SU-DHL-6 (cell line): Measurements from ENCODE around the gene KRT36.

Experiments used
- H2AFZ ChIP-seq: fragments of 200-600 bp; sonication (generic); 2 replicates; pipeline ENCODE4 v1.6.1; 2014; ENCODE audit warnings: low read depth, mild to moderate bottlenecking, moderate library complexity, mixed read lengths, antibody characterized with exemption, low read length; ENCODE audit not compliant: severe bottlenecking
- H3F3A ChIP-seq: fragments of 200-600 bp; shearing (Covaris generic); 2 replicates; pipeline ENCODE4 v1.6.0; 2016; ENCODE audit warnings: antibody characterized with exemption, mild to moderate bottlenecking; ENCODE audit not compliant: insufficient read depth
- H3K27ac ChIP-seq: fragments of 200-600 bp; sonication (generic); 2 replicates; pipeline ENCODE4 v1.5.1; 2016; ENCODE audit warnings: low read depth, mild to moderate bottlenecking, low read length, moderate library complexity, mixed read lengths
- H3K27me3 ChIP-seq: fragments of 200-600 bp; sonication (generic), shearing (Covaris generic); 2 replicates; pipeline ENCODE4 v1.6.0; 2014; ENCODE audit warnings: mild to moderate bottlenecking, low read length
- H3K36me3 ChIP-seq: fragments of 200-600 bp; sonication (generic); 2 replicates; pipeline ENCODE4 v1.6.1; 2014; ENCODE audit warnings: mild to moderate bottlenecking, low read length, mixed read lengths
- H3K4me2 ChIP-seq: fragments of 300-600, 200-600 bp; shearing (Covaris generic), sonication (generic); 2 replicates; pipeline ENCODE4 v1.6.0; 2014; ENCODE audit warnings: low read length, low read depth, mild to moderate bottlenecking; ENCODE audit not compliant: poor library complexity, severe bottlenecking
- H3K4me3 ChIP-seq: fragments of 200-600 bp; sonication (generic); 2 replicates; pipeline ENCODE4 v1.5.1; 2014; ENCODE audit warnings: antibody characterized with exemption, low read length, mild to moderate bottlenecking, mixed read lengths; ENCODE audit not compliant: insufficient read depth, poor library complexity, severe bottlenecking
- H3K79me2 ChIP-seq: fragments of 200-600 bp; sonication (generic); 2 replicates; pipeline ENCODE4 v1.6.1; 2014; ENCODE audit warnings: mild to moderate bottlenecking, low read length, moderate library complexity; ENCODE audit not compliant: insufficient read depth
- H3K9ac ChIP-seq: fragments of 200-600 bp; sonication (generic); 2 replicates; pipeline ENCODE4 v1.7.0; 2014; ENCODE audit warnings: mild to moderate bottlenecking, low read length
- H3K9me2 ChIP-seq: fragments of 200-600 bp; sonication (generic); replicated peaks from 2 replicates; pipeline ENCODE4 v1.6.1; 2014; ENCODE audit warnings: low read length; ENCODE audit not compliant: insufficient read depth
- H3K9me3 ChIP-seq: fragments of 200-600 bp; sonication (generic); 2 replicates; pipeline ENCODE4 v1.6.1; 2014; ENCODE audit warnings: low read length, mixed read lengths; ENCODE audit not compliant: insufficient read depth
- H4K20me1 ChIP-seq: fragments of 200-600 bp; sonication (generic); 2 replicates; pipeline ENCODE4 v1.6.1; 2014; ENCODE audit warnings: low read depth, mild to moderate bottlenecking, antibody characterized with exemption, low read length, moderate library complexity, mixed read lengths
- EZH2phosphoT487 ChIP-seq: fragments of 200-600 bp; sonication (generic), shearing (Covaris generic); conservative IDR thresholded peaks from 2 replicates; pipeline ENCODE4 v1.6.1; 2018; ENCODE audit warnings: mild to moderate bottlenecking, antibody characterized with exemption, low read length, moderate library complexity, mixed read lengths
- TF ChIP-seq, protein P1 (sequence below): fragments of 200-600 bp; sonication (generic); IDR thresholded peaks from one replicate; pipeline ENCODE4 v1.5.1; 2017; ENCODE audit warnings: antibody characterized with exemption, mild to moderate bottlenecking, low read length, moderate library complexity; ENCODE audit not compliant: insufficient read depth, poor library complexity, severe bottlenecking

KRT36 gene

GRCh38 chr17:41537614-41537954 lies 47.9 kb upstream of the KRT36 start:
- H3K4me3 ChIP-seq, result no peak overlapping the region
- no peaks in the 10 kb centered on the region for H3K9me3 ChIP-seq
- no peaks in the 10 kb centered on the region for H3K9me2 ChIP-seq
- no peaks in the 10 kb centered on the region for H3K27me3 ChIP-seq
- no peak overlapping the region for H3K27ac ChIP-seq
- H3K36me3 ChIP-seq, result no peaks in the 10 kb centered on the region
- no peaks in the 10 kb centered on the region for H3K79me2 ChIP-seq
- H3F3A ChIP-seq, result no peaks in the 10 kb centered on the region
- H4K20me1 ChIP-seq, result no peaks in the 10 kb centered on the region
- no peak for TF ChIP-seq EZH2phosphoT487
- TF ChIP-seq, protein P1, sequence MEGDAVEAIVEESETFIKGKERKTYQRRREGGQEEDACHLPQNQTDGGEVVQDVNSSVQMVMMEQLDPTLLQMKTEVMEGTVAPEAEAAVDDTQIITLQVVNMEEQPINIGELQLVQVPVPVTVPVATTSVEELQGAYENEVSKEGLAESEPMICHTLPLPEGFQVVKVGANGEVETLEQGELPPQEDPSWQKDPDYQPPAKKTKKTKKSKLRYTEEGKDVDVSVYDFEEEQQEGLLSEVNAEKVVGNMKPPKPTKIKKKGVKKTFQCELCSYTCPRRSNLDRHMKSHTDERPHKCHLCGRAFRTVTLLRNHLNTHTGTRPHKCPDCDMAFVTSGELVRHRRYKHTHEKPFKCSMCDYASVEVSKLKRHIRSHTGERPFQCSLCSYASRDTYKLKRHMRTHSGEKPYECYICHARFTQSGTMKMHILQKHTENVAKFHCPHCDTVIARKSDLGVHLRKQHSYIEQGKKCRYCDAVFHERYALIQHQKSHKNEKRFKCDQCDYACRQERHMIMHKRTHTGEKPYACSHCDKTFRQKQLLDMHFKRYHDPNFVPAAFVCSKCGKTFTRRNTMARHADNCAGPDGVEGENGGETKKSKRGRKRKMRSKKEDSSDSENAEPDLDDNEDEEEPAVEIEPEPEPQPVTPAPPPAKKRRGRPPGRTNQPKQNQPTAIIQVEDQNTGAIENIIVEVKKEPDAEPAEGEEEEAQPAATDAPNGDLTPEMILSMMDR, result no peak
- no peak overlapping the region for H3K4me2 ChIP-seq
- no peak overlapping the region for H2AFZ ChIP-seq
- H3K9ac ChIP-seq, result no peak overlapping the region

GRCh38 chr17:41536741-41537613 lies 47.3 kb upstream of the KRT36 start:
- Histone ChIP-seq H3K79me2 (no peaks in the 10 kb centered on the region), H3F3A (no peaks in the 10 kb centered on the region), H4K20me1 (no peaks in the 10 kb centered on the region), H3K9me3 (no peaks in the 10 kb centered on the region), H2AFZ (no peak overlapping the region), H3K27ac (no peak overlapping the region), H3K36me3 (no peaks in the 10 kb centered on the region), H3K27me3 (no peaks in the 10 kb centered on the region), H3K4me2 (no peak overlapping the region), H3K9me2 (no peaks in the 10 kb centered on the region), H3K9ac (no peak overlapping the region), H3K4me3 (no peak overlapping the region)
- no peak for TF ChIP-seq EZH2phosphoT487
- TF ChIP-seq, protein P1, result no peak

DNA sequence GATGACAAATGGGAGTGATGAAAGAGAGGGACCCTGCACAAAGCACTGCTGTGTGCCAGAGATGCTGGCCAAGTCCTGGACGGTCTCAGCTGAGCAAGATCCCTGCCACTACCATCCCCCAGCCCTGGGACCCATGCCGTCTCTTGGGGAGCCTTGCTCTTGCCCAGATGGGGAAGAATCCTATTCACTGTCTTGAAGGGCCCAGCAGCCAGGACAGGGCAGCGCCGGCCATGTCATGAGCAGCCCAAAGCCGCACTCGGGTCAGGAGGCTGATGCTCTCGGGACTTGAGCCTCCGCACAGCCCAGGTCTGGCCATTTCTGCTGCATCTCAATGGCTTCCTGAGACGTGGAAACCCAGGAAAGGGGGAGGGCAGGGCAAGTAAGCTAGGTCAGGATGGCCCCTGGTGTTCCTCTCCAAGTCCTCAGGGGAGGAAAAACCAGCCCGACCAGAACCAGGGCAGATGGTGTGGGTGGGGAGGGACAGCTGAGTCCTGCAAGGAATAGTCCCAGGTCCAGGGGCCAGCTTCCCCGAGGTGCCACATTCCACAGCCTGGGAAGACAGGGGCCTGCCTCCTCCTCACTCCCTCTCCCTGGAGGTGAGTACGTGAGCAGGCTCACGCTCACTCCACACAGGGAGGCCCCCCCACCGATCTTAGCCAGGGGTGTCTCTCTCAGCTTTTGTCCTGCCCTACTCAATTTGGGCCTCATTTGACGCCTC lies 46.2 kb upstream of the KRT36 start:
- Histone ChIP-seq H3F3A (no peaks in the 10 kb centered on the region), H3K4me2 (no peak overlapping the region)
- TF ChIP-seq, protein P1, result no peak
- no peak for TF ChIP-seq EZH2phosphoT487

More for the DNA sequence above, 46.2 kb upstream of the KRT36 start:
- no peaks in the 10 kb centered on the region for H3K27me3 ChIP-seq
- H3K27ac ChIP-seq, result no peak overlapping the region
- no peaks in the 10 kb centered on the region for H3K36me3 ChIP-seq
- H4K20me1 ChIP-seq, result no peaks in the 10 kb centered on the region
- no peak overlapping the region for H2AFZ ChIP-seq
- no peaks in the 10 kb centered on the region for H3K9me3 ChIP-seq
- H3K9ac ChIP-seq, result no peak overlapping the region
- H3K79me2 ChIP-seq, result no peaks in the 10 kb centered on the region
- no peaks in the 10 kb centered on the region for H3K9me2 ChIP-seq
- H3K4me3 ChIP-seq, result no peak overlapping the region
